Measurements from ENCODE around the gene SPATA18.

- TF ChIP-seq CTCF (IDR thresholded peaks at IDR 0.05) = no peak
- TF ChIP-seq POLR2A (IDR thresholded peaks at IDR 0.05) = no peak
Observed at GRCh38 chr4:52098618-52099017, 47.5 kb downstream of the SPATA18 start.

Measured in transverse colon (tissue), 3 donors.